Gastroesophageal sphincter (tissue), 4 donors: ENCODE results near the gene ALDH3A1. TPM values are rescaled to one million over a fixed set of nuclear protein-coding genes. Genes with fewer than 3 reads are reported as not detected.

ENCODE experiments used
- ATAC-seq: fragments of 150-250 bp; one replicate; pipeline ENCODE4 v1.9.1; 2016; ENCODE audit warnings: mild to moderate bottlenecking, moderate library complexity
- H3K27ac ChIP-seq, 4 donors: fragments of 200-600 bp; sonication (generic) in 3 of 4; 1 replicate in 3 of 4; 2 replicates in 1 of 4; pipeline ENCODE4 v1.5.1; 2016 to 2019
- H3K27me3 ChIP-seq: fragments of 200-600 bp; sonication (generic); one replicate; pipeline ENCODE4 v1.5.1; 2019
- H3K36me3 ChIP-seq, 2 donors: fragments of 200-600 bp; sonication (generic); one replicate each; pipeline ENCODE4 v1.5.1; 2019; ENCODE audit warnings: control low read depth in 1 of 2
- H3K4me1 ChIP-seq, 3 donors: fragments of 200-600 bp; sonication (generic); 1 replicate in 2 of 3; 2 replicates in 1 of 3; pipeline ENCODE4 v1.5.1; 2016 to 2019; ENCODE audit warnings: control low read depth in 2 of 3
- H3K4me3 ChIP-seq, 2 donors: fragments of 200-600 bp; sonication (generic); one replicate each; pipeline ENCODE4 v1.5.1; 2019; ENCODE audit warnings: mild to moderate bottlenecking in 1 of 2, moderate library complexity in 1 of 2
- H3K9me3 ChIP-seq, 3 donors: fragments of 200-600 bp; sonication (generic); one replicate each; pipeline ENCODE4 v1.5.1; 2017 to 2019; ENCODE audit warnings: control low read depth in 2 of 3
- EP300 ChIP-seq: sonication (generic); formaldehyde crosslinking; IDR thresholded peaks from one replicate; pipeline ENCODE4 v1.6.1; 2017; ENCODE audit warnings: antibody characterized with exemption, mild to moderate bottlenecking
- POLR2A ChIP-seq, 2 donors: fragments of 450-650 bp; IDR thresholded peaks; one replicate each; pipeline ENCODE4 v1.6.1; 2017; ENCODE audit warnings: antibody characterized with exemption in 2 of 2, mild to moderate bottlenecking in 2 of 2, moderate library complexity in 1 of 2
- POLR2AphosphoS5 ChIP-seq: sonication (generic); formaldehyde crosslinking; IDR thresholded peaks from one replicate; pipeline ENCODE4 v1.6.1; 2017; ENCODE audit warnings: antibody characterized with exemption
- WGBS, 2 donors: methylation state at CpG; one replicate each; pipeline ENCODE4 v1.1.5; 2018; ENCODE audit warnings: low coverage in 1 of 2; 5-methylcytosine and 5-hydroxymethylcytosine counted together
- total RNA-seq, 4 donors: library from RNA; depleted of rRNA; stranded (reverse); fragments of >200 nt; gene quantifications; one replicate each; pipeline ENCODE4 v1.1.0, GENCODE V29; 2016
- TF ChIP-seq, protein P1 (sequence below), 4 experiments: fragments of 200-600 bp in 2 of 4; fragments of 450-650 bp in 2 of 4; sonication (generic) in 1 of 4; IDR thresholded peaks; one replicate each; pipeline ENCODE4 v1.5.1; 2017 to 2019; ENCODE audit warnings: antibody characterized with exemption in 4 of 4, mild to moderate bottlenecking in 2 of 4, moderate library complexity in 2 of 4

The ALDH3A1 gene
- total RNA-seq, 4 donors from 2014 or later: 1.6 to 18.8 (median 3.1) TPM

GRCh38 chr17:19717411-19717908, 30.6 kb downstream of the ALDH3A1 start:
- H3K4me3 ChIP-seq: no peak overlapping the region
- no peak for ATAC-seq
- no peaks in the 10 kb centered on the region for H3K27me3 ChIP-seq
- H3K27ac ChIP-seq: no peak overlapping the region
- TF ChIP-seq, protein P1, sequence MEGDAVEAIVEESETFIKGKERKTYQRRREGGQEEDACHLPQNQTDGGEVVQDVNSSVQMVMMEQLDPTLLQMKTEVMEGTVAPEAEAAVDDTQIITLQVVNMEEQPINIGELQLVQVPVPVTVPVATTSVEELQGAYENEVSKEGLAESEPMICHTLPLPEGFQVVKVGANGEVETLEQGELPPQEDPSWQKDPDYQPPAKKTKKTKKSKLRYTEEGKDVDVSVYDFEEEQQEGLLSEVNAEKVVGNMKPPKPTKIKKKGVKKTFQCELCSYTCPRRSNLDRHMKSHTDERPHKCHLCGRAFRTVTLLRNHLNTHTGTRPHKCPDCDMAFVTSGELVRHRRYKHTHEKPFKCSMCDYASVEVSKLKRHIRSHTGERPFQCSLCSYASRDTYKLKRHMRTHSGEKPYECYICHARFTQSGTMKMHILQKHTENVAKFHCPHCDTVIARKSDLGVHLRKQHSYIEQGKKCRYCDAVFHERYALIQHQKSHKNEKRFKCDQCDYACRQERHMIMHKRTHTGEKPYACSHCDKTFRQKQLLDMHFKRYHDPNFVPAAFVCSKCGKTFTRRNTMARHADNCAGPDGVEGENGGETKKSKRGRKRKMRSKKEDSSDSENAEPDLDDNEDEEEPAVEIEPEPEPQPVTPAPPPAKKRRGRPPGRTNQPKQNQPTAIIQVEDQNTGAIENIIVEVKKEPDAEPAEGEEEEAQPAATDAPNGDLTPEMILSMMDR (IDR thresholded peaks at IDR 0.05): no peak
- no peak for TF ChIP-seq POLR2A (IDR thresholded peaks at IDR 0.05)
- TF ChIP-seq EP300: no peak
- no peak for TF ChIP-seq POLR2AphosphoS5
- 77 to 92% methylated on average over 2 to 5 of the region's 10 CpGs for WGBS, 2 donors
- H3K4me1 ChIP-seq: peaks cover 0 to 5% (median 5%) of the 10 kb centered on the region in 3 donors
- no peaks in the 10 kb centered on the region for H3K9me3 ChIP-seq
- no peaks in the 10 kb centered on the region for H3K36me3 ChIP-seq

- Histone ChIP-seq H3K4me1 (peaks cover 0 to 5% (median 5%) of the 10 kb centered on the region in 3 donors), H3K36me3 (no peaks in the 10 kb centered on the region), H3K27me3 (no peaks in the 10 kb centered on the region), H3K9me3 (no peaks in the 10 kb centered on the region), H3K27ac (no peak overlapping the region), H3K4me3 (no peak overlapping the region)
- ATAC-seq: no peak
- 92 to 97% methylated on average over 2 to 4 of the region's 7 CpGs for WGBS, 2 donors
- TF ChIP-seq POLR2AphosphoS5 (no peak), EP300 (no peak), POLR2A (IDR thresholded peaks at IDR 0.05) (no peak)
- TF ChIP-seq, protein P1 (IDR thresholded peaks at IDR 0.05): no peak
Measured at GRCh38 chr17:19717031-19717360, 31.1 kb downstream of the ALDH3A1 start.

DNA sequence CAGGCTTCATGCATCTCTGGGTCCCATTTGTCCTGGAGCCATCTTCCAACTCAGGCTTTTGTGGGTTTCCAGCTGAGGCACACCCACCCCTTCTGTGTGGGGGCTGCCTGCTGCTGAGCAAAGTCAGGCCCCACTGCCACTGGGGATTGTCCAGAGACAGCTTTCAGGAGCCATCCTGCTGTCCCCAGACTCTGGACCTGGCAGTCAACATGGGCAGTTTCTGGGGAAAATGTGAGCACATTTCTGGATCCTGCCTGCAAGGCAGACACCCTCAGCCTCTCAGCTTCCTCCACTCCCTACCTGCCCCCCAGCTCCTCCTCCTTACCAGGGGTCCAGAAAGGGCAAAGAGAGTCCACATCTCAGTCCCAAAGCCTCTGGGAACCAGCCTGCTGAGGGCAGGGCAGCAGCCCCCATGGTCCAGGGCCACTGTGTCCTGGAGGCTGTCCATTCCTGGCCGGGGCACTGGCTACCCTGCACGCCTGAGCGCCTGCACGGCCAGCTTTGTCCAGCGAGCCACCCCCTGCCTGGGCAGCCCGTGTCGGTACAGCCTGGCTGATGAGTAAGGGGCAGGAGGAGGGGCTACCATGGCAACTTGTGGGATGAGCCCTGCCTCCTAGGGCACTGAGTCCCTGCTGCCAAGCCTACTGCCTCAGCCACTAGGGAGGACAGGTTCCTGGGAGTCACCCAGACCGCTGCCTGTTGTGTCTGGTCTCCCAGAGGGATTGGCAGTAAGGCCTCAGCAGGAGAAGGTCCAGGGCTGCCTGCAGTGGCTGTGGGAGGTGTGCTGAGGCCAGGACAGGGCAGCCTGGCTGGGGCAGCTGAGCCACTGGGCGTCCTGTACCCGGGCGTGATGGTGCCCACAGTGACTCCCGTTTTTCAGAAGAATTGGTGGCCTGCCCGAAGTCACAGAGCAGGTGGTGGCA, 31.7 kb downstream of the ALDH3A1 start, which contains the start of gene SLC47A2:
Gene SLC47A2 (minus strand): TSS at position 477 of the 923 bp plus-strand sequence. CDS start 29 bp downstream, at position 448.
- no peak for ATAC-seq
- TF ChIP-seq EP300 (no peak), POLR2AphosphoS5 (no peak), POLR2A (IDR thresholded peaks at IDR 0.05) (no peak)
- TF ChIP-seq, protein P1 (IDR thresholded peaks at IDR 0.05): no peak
- H3K36me3 ChIP-seq: no peaks in the 10 kb centered on the region
- H3K27ac ChIP-seq: no peak within 1 kb of the TSS
- H3K4me3 ChIP-seq: no peak within 1 kb of the TSS
- 56% methylated on average over 7 of the region's 13 CpGs; no CpG with 5 or more reads in 1 of the 2 donors for WGBS, 2 donors
- peaks cover 0 to 5% (median 5%) of the 10 kb centered on the region in 3 donors for H3K4me1 ChIP-seq
- no peaks in the 10 kb centered on the region for H3K27me3 ChIP-seq
- no peaks in the 10 kb centered on the region for H3K9me3 ChIP-seq

GRCh38 chr17:19714542-19715411, 33.3 kb downstream of the ALDH3A1 start:
- no peak for ATAC-seq
- Histone ChIP-seq H3K36me3 (no peaks in the 10 kb centered on the region), H3K27ac (no peak overlapping the region), H3K4me3 (no peak overlapping the region), H3K9me3 (no peaks in the 10 kb centered on the region), H3K4me1 (no peaks in the 10 kb centered on the region), H3K27me3 (no peaks in the 10 kb centered on the region)
- WGBS, 2 donors: 97% methylated on average over 6 of the region's 27 CpGs; no CpG with 5 or more reads in 1 of the 2 donors
- TF ChIP-seq EP300: no peak

- WGBS, 2 donors: 89% methylated on average over 3 of the region's 28 CpGs; no CpG with 5 or more reads in 1 of the 2 donors
- H3K36me3 ChIP-seq: no peaks in the 10 kb centered on the region
- no peak overlapping the region for H3K27ac ChIP-seq
- H3K27me3 ChIP-seq: no peaks in the 10 kb centered on the region
- no peaks in the 10 kb centered on the region for H3K4me1 ChIP-seq
- no peak overlapping the region for H3K4me3 ChIP-seq
- H3K9me3 ChIP-seq: no peaks in the 10 kb centered on the region
- no peak for ATAC-seq
- TF ChIP-seq, protein P1 (IDR thresholded peaks at IDR 0.05): no peak
Measured at GRCh38 chr17:19713901-19714361, 34.2 kb downstream of the ALDH3A1 start.
